HEK293T (cell line): ENCODE data around the gene ADH1C.

Source experiments
- FOXK2 ChIP-seq: fragments of 450-650 bp; IDR thresholded peaks from 2 replicates; pipeline ENCODE4 v1.6.1; 2016; ENCODE audit warnings: mild to moderate bottlenecking
- FOXM1 ChIP-seq: fragments of 450-650 bp; IDR thresholded peaks from 2 replicates; pipeline ENCODE4 v1.6.1; 2017; ENCODE audit warnings: mild to moderate bottlenecking, borderline replicate concordance

- TF ChIP-seq FOXM1 = no peak
- no peak for TF ChIP-seq FOXK2
Observed at GRCh38 chr4:99356992-99357391, 4.4 kb upstream of the ADH1C start.
